Measurements from ENCODE around the gene NLRP2B.
"Not testable (repeated sequence)": the region's sequence is repeated elsewhere in the genome, so short reads cannot be mapped to it uniquely, and the experiment has no call there.

Gene NLRP2B

DNA sequence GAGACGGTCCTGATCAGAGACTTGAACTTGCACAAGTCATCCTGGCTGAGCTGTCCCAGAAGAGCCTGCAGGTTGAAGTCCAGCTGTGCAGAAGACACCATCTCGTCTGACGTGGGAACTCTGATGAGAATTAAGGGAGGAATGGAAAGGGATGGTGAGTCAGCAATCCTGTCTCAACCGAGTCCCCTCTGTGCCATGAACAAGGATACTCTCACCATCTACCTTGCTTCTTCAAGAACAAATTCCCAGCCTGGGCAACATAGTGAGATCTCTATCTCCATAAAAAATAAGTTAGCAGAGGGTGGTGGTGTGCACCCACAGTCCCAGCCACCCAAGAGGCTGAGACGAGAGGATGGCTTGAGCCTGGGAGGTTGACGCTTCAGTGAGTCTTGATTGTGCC is at the start of gene NLRP2B:
NLRP2B (minus strand) TSS at position 101 of the 400 bp plus-strand sequence.
- DNase-seq (ENCODE audit: low read depth in 2 of 2) = no peak

GRCh38 chrX:57725995-57726394 is 45.9 kb upstream of the NLRP2B start:
- not testable (repeated sequence) for DNase-seq (ENCODE audit: low read depth in 2 of 2)

DNA sequence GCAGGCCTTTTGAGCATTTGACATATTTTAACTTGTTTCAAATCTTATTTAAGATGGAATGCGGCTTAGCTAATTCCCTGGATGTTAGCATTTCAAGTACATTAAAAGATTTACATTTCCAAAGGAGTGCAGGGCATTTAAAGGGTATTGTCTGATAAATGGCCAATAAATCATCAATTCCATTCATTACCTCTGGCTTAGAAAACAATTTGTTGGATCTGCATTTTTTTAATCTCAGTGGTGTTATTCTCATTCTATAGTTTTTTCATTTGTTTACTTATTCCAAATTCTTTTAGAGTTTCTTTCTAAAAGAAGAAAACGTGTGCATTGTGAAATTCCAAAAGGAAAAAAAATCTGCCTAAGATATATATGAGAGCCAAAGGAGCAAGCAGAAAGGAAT is 1.3 kb upstream of the NLRP2B start:
- DNase-seq (ENCODE audit: low read depth in 2 of 2) = no peak

DNA sequence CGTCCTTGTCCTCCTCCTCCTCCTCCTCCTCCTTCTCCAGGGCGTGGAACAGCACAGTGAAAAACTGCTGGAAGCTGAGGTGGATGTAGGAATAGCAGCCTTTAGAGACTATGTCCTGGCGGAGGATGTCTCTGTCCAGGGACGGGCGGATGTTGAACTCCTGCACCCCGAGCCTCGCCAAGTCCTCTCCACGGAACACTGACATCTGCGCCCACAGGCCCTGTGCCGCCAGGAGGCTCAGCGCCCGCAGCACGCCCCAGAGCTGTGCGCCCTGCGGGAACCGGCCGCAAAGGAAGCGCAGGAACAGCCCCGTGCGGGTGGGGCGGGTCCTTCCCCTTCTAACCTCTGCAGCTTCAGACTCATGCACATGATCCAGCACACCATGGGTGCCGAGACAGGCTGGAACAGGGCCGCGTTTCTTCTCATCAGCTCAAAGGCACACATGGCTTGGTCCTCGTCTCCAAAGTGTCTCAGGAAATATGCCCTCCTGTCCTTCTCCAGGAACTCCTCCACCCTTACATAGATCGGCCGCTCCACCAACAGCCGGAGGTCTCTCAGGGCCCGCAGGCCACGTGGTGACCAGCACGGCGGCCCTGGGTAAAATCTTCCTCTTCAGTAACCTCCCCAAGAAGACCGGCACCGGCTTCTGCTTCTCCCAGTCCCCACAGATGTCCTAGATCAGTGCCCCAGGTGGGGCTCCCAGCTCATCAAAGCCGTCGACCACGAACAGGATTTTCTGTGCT is 1.2 kb downstream of the NLRP2B start:
- no peak for DNase-seq (ENCODE audit: low read depth in 2 of 2)

GRCh38 chrX:57677132-57677858 is 2.8 kb downstream of the NLRP2B start:
- DNase-seq (ENCODE audit: low read depth in 2 of 2) = no peak

DNA sequence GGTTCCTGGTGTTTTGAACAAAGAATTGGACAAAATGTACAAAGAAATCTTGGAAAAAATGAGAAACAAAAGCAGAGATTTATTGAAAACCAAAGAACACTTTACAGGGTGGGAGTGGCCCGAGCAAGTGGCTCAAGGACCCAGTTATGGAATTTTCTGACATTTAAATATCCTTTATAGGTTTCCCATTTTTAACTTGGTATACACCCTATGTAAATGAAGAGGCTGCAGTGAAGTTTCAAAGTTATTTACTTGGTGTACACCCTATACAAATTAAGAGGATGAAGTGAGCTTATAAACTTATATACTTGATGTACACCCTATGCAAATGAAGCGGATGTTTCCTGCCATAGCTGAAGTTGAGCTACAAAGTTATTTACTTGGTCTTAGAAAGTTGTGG is 4.7 kb downstream of the NLRP2B start:
- DNase-seq (ENCODE audit: low read depth in 2 of 2) = no peak

- DNase-seq (ENCODE audit: low read depth in 2 of 2) = no peak
Observed at GRCh38 chrX:57674861-57675260, 5.2 kb downstream of the NLRP2B start.

- DNase-seq (ENCODE audit: low read depth in 2 of 2) = no peak
Observed at GRCh38 chrX:57669961-57670360, 10.1 kb downstream of the NLRP2B start.

DNA sequence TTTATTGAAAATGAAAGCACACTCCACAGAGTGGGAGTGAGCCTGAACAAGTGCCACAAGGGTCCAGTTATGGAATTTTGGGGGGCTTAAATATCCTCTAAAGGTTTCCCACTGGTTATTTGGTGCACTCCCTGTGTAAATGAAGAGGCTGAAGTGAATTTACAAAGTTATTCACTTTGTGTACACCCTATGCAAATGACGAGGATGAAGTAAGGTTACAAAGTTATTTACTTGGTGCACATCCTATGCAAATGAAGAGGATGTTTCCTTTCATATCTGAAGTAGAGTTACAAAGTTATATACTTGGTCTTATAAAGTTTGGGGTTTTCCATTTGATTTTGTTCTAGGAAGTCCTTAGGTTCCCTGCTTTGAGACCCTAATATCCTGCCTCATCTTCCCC is 13.1 kb downstream of the NLRP2B start:
- no peak for DNase-seq (ENCODE audit: low read depth in 2 of 2)

DNA sequence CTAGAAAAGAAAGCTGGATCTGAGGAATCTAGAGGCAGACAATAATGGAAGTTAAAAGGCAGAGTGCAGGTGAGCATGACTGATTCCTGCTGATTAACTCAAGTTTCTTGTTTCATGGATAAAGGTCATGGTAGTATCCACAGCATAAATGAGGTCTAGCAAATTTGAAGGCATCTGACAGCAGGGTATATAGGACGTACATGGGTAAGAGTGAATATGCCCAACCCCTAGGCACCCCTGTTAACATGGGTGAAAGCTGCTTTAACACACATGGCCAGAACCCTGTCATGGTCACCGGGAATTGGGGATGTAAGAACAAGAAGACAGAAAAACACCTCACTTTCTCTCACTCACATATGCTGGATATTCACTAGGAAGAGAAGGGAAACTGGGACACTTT is 25.0 kb downstream of the NLRP2B start:
- DNase-seq (ENCODE audit: low read depth in 2 of 2) = no peak

- no peak for DNase-seq (ENCODE audit: low read depth in 2 of 2)
Observed at GRCh38 chrX:57652705-57653104, 27.4 kb downstream of the NLRP2B start.

DNA sequence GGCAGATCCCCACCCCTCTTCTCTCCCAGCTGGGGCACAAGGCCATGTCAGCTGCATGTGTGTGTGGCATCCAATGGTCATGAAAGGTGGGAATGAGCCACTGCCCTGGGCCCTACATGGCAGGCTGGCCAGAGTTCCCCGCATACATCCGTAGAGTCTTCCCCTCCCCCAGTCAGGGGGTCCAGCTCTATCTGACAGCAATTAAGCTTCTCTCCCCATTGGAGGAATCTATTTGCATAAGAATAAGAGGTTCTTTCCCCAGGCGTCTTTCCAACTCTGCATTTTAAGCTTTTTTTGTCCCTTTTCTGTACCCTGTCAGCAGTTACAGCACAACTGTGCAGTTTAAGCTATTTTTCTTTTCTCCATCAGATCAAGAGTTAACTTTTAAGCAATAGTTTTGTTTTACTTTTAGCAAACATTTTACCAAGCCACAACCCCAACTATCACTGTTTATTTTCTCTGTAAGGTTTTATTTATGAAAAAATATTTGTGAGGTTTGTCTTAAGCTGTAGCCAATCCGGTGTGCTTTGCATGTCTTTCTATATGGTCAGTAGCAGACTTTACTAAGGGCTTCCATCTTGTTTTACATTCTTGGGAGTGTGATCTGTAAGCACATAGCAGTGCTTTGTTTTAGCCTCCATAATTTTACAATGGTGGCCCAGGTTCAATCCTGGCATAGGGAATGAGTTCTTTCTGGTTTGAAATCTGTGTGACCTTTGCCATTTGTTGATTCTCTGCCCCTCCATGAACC is 28.7 kb downstream of the NLRP2B start:
- no peak for DNase-seq (ENCODE audit: low read depth in 2 of 2)

- no peak for DNase-seq (ENCODE audit: low read depth in 2 of 2)
Observed at GRCh38 chrX:57647020-57647419, 33.0 kb downstream of the NLRP2B start.

DNA sequence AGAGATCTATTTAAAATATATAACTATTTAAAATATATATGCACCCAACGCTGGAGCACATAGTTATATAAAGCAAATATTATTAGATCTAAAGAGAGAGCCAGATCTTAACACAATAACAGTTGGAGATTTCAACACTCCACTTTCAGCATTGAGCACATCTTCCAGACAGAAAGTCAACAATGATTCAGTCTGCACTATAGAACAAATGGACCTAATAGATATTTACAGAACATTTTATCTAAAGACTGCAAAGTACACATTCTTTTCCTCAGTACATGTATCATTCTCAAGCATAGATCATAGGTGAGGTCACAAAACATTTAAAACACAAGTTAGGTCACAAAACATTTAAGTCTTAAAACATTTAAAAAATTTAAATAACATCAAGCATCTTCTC is 36.4 kb downstream of the NLRP2B start:
- DNase-seq (ENCODE audit: low read depth in 2 of 2) = no peak

- no peak for DNase-seq (ENCODE audit: low read depth in 2 of 2)
Observed at GRCh38 chrX:57641338-57641737, 38.7 kb downstream of the NLRP2B start.

DNA sequence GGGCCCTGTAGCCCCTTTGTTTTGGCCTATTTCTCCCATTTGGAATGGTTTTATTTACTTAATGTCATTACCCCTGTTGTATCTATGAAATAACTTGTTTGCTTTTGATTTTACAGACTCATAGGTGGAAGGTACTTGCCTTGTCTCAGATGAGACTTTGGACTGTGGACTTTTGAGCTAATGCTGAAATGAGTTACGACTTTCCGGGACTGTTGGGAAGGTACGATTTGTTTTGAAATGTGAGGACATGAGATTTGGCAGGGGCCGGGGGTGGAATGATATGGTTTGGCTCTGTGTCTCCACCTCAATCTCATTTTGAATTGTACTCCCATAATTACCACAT is 39.4 kb downstream of the NLRP2B start:
- no peak for DNase-seq (ENCODE audit: low read depth in 2 of 2)

DNA sequence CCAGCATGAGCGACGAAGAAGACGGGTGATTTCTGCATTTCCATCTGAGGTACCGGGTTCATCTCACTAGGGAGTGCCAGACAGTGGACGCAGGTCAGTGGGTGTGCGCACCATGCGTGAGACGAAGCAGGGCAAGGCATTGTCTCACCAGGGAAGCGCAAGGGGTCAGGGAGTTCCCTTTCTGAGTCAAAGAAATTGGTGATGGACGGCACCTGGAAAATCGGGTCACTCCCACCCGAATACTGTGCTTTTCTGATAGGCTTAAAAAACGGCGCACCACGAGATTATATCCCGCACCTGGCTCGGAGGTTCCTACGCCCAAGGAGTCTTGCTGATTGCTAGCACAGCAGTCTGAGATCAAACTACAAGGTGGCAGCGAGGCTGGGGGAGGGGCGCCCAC is 50.6 kb downstream of the NLRP2B start:
- DNase-seq (ENCODE audit: low read depth in 2 of 2) = not testable (repeated sequence)

Data from stimulated activated CD4-positive, alpha-beta T cell treated with anti-CD3 and anti-CD28 coated beads, Interleukin-15, amount 100 ng/mL, for 48 hours (primary cell).